HAP-1 (cell line): ENCODE results near the gene PNMA6A.
"Not testable (repeated sequence)": the region's sequence is repeated elsewhere in the genome, so short reads cannot be mapped to it uniquely, and the experiment has no call there.

Source experiments
- DNase-seq, 2 experiments: peaks; one replicate each; pipeline ENCODE4 v3.0.0-alpha.2; 2016 to 2020; ENCODE audit warnings: low spot score in 2 of 2
- H3K27me3 ChIP-seq: fragments of 250-450 bp; sonication (Bioruptor Pico); 2 replicates; pipeline ENCODE4 v1.5.1; 2020; ENCODE audit warnings: low read depth, mild to moderate bottlenecking, moderate library complexity
- H3K36me3 ChIP-seq: fragments of 250-450 bp; sonication (Bioruptor Pico); replicated peaks from 2 replicates; pipeline ENCODE4 v1.5.1; 2020; ENCODE audit warnings: mild to moderate bottlenecking
- H3K4me1 ChIP-seq: fragments of 250-450 bp; sonication (Bioruptor Pico); 2 replicates; pipeline ENCODE4 v1.5.1; 2020; ENCODE audit warnings: mild to moderate bottlenecking
- H3K4me3 ChIP-seq: fragments of 250-450 bp; sonication (Bioruptor Pico); 2 replicates; pipeline ENCODE4 v1.5.1; 2020; ENCODE audit warnings: mild to moderate bottlenecking, moderate library complexity
- H3K9me3 ChIP-seq: fragments of 250-450 bp; sonication (Bioruptor Pico); 2 replicates; pipeline ENCODE4 v1.5.1; 2020; ENCODE audit warnings: mild to moderate bottlenecking, moderate library complexity
- in situ Hi-C: fragments of 300-500 bp; cut with MboI; formaldehyde crosslinking; loops from 3 replicates; pipeline ENCODE4 v1.14.3; 2020; ENCODE audit warnings: low sequenced_read_pairs, inconsistent platforms, mixed read lengths

Gene PNMA6A

DNA sequence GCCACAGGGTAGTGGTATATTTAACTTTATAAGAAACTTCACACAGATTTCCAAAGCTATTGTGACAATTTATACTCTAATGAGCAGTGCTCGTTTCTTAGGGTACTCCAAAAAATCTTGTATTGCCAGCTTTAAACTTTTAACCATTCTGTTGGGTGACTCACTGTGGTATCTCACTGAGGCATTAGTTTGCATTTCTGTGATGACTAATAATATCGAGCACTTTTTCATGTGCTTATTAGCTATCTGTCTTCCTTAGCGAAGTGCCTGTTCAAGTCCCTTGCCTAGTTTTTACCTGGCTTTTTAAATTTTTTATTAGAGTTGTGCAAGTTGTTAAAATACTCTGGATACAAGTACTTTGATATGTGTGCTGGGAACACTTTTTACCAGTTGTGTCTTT is 10.5 kb upstream of the PNMA6A start:
- no peak for DNase-seq
- Histone ChIP-seq H3K4me1 (no peaks in the 10 kb centered on the region), H3K27me3 (no peaks in the 10 kb centered on the region), H3K4me3 (no peak overlapping the region), H3K36me3 (no peaks in the 10 kb centered on the region), H3K9me3 (no peaks in the 10 kb centered on the region)
- in situ Hi-C loops: no loop called here

DNA sequence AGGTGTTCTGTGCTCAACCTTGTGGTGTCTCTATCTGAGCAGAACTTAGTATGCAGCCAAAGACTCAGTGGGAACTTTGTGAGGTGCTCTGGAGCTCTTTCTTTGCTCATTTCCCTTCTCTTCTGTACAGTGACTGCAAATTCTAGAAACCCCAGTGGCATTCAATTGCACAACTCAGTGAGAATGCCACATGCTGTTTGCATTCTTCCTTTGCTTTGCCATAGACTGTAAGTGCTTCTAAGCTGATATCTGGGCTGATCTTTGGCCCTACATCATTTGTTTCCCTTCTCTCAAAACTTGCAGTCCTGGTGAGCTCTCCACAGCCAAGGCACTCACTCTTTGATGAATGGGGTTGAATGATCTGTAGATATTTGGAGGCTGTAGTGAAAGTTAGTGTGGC is 8.9 kb upstream of the PNMA6A start:
- no peaks in the 10 kb centered on the region for H3K27me3 ChIP-seq
- H3K4me1 ChIP-seq: no peaks in the 10 kb centered on the region
- H3K4me3 ChIP-seq: no peak overlapping the region
- no peaks in the 10 kb centered on the region for H3K9me3 ChIP-seq
- no peaks in the 10 kb centered on the region for H3K36me3 ChIP-seq
- in situ Hi-C loops: no loop called here
- no peak for DNase-seq

DNA sequence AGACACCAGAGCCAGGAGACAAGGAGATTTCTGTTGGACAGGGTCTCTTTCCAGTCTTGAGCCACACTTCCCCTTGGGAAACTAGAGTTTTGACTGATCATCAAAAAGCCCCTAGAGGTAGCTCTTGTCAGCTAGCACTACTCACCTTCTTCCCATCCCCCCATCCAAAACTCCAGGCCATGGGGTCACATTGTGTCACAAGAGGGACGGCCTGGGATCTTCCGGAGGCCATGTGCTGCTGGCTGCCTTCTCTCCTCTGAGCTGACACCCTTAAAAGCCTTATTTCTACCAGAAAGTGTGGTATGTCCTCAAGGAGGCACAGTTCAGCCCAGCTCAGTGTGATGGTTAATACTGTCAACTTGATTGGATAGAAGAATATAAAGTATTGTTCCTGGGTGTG is 8.2 kb upstream of the PNMA6A start:
- H3K4me3 ChIP-seq: no peak overlapping the region
- H3K27me3 ChIP-seq: no peaks in the 10 kb centered on the region
- no peaks in the 10 kb centered on the region for H3K4me1 ChIP-seq
- in situ Hi-C loops: no loop called here
- DNase-seq: no peak
- H3K9me3 ChIP-seq: no peaks in the 10 kb centered on the region
- H3K36me3 ChIP-seq: no peaks in the 10 kb centered on the region

- Histone ChIP-seq H3K4me1 (no peaks in the 10 kb centered on the region), H3K36me3 (no peaks in the 10 kb centered on the region), H3K4me3 (no peak overlapping the region), H3K27me3 (no peaks in the 10 kb centered on the region), H3K9me3 (no peaks in the 10 kb centered on the region)
- in situ Hi-C loops: no loop called here
- no peak for DNase-seq
Measured at GRCh38 chrX:153065389-153065788, 6.9 kb upstream of the PNMA6A start.

GRCh38 chrX:153066402-153066801 is 5.9 kb upstream of the PNMA6A start:
- H3K36me3 ChIP-seq, H3K4me3 ChIP-seq, H3K9me3 ChIP-seq, H3K4me1 ChIP-seq, H3K27me3 ChIP-seq, DNase-seq, in situ Hi-C loops: not testable (repeated sequence)

GRCh38 chrX:153073331-153073730 is 1.1 kb downstream of the PNMA6A start:
- in situ Hi-C loops, H3K27me3 ChIP-seq, H3K4me1 ChIP-seq, H3K4me3 ChIP-seq, H3K9me3 ChIP-seq, DNase-seq, H3K36me3 ChIP-seq: not testable (repeated sequence)

- Histone ChIP-seq H3K4me1 (no peaks in the 10 kb centered on the region), H3K9me3 (no peaks in the 10 kb centered on the region), H3K4me3 (no peak overlapping the region), H3K27me3 (no peaks in the 10 kb centered on the region), H3K36me3 (no peaks in the 10 kb centered on the region)
- in situ Hi-C loops: no loop called here
- no peak for DNase-seq
Measured at GRCh38 chrX:153074262-153074899, 2.1 kb downstream of the PNMA6A start.

GRCh38 chrX:153074935-153075334 is 2.7 kb downstream of the PNMA6A start:
- H3K4me1 ChIP-seq: no peaks in the 10 kb centered on the region
- H3K4me3 ChIP-seq: no peak overlapping the region
- in situ Hi-C loops: loop anchor here (25.0 kb wide), 1 partner anchor 162 kb away; no protein-coding TSS in a partner anchor
- no peak for DNase-seq
- H3K27me3 ChIP-seq: no peaks in the 10 kb centered on the region
- H3K36me3 ChIP-seq: no peaks in the 10 kb centered on the region
- no peaks in the 10 kb centered on the region for H3K9me3 ChIP-seq

DNA sequence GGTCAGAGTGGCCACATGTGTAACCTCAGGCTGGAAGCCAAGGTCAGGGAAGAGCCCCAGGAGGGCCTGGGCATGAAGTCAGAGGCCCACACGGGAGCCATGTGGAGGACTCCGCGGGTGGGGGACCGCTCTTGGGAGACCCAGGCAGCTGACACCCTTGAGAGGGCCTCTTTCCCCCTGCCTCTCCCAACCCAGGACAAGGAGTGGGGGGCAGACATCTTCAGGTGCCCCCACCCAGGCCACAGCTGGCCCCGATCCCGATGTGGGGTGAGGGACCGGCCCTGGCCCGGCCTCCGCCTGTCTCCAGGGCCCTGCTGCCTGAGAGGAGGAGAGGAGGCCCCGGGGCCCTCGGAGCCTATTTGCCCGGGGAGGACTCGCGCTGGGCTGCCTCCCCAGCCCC is 3.1 kb downstream of the PNMA6A start:
- Histone ChIP-seq H3K36me3 (no peaks in the 10 kb centered on the region), H3K4me3 (no peak overlapping the region), H3K27me3 (no peaks in the 10 kb centered on the region), H3K4me1 (no peaks in the 10 kb centered on the region), H3K9me3 (no peaks in the 10 kb centered on the region)
- DNase-seq: no peak
- in situ Hi-C loops: loop anchor here (25.0 kb wide), 1 partner anchor 162 kb away; no protein-coding TSS in a partner anchor

DNA sequence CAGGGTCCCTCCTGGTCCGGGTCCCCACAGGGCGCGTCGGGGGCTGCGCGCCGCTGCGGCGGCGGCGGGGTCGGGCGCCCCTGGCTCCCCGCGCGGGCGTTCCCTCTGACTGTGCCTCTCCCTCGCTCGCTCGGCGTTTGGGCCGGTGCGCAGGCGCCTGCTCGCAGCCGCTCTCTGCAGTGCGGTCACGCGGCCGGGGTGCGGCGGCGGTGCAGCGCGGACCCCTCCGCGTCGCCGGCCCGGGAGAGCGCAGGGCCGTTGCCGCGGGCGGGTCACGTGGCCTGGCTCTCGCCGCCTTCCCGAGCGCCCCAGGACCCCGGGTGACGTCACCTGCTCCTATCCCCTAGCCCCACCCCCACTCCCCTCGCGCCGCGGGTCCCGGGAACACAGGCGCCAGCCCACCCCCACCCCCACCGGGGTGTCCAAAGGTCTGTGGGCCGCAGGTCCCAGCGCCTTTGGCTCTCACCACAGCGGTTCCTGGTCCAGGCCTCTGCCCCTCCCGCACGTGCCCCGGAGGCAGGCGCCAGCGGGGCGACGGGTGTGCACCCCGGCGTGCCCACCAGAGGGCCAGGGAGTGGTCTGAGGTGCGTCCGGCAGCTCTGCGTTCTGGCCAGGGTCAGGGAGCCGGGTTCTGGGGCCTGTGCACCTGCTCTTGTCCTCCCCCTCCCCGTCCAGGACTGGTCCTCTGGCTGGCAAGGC is 5.3 kb downstream of the PNMA6A start:
- in situ Hi-C loops: loop anchor here (25.0 kb wide), 1 partner anchor 160 kb away; no protein-coding TSS in a partner anchor
- H3K4me1 ChIP-seq, H3K9me3 ChIP-seq, H3K36me3 ChIP-seq, DNase-seq, H3K27me3 ChIP-seq, H3K4me3 ChIP-seq: not testable (repeated sequence)

DNA sequence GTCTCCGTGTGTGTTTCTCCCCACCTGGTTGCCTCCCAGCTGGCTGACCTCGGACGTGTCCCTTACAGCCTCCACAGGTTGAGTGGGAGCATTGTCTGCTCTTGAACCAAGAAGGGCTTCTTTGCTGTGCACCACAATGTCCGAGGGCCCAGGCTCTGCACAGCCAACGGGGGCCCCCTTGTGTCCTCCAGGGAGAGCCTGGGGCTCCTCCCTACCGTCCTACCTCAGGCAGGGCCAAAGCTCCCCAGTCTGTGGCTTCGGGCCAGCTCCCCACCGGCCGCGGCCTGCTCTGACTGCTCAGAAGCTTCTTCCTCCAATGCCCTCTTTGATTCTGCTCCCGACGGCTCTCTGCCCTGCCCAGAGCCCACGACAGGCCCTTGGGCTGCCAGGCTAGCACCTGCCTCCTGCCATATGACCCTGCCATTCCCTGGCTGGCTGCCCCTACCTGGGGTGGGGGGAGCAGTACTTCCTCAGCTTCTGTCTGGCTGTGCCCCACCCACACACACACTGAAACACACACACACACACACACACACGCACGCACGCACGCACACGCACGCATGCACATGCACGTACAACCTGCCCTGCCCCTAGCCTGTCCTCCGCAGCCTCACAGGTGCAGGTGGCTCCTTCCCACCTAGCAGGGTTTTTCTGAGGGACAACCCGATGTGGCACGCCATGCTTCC is 11.1 kb downstream of the PNMA6A start:
- not testable (repeated sequence) for H3K36me3 ChIP-seq, H3K27me3 ChIP-seq, DNase-seq, H3K9me3 ChIP-seq, H3K4me1 ChIP-seq, H3K4me3 ChIP-seq
- in situ Hi-C loops: loop anchor here (25.0 kb wide), 1 partner anchor 154 kb away; no protein-coding TSS in a partner anchor

- in situ Hi-C loops: no loop called here
- no peaks in the 10 kb centered on the region for H3K27me3 ChIP-seq
- DNase-seq: no peak
Measured at GRCh38 chrX:153102418-153102817, 30.2 kb downstream of the PNMA6A start.

GRCh38 chrX:153104959-153105358 is 32.7 kb downstream of the PNMA6A start:
- H3K4me3 ChIP-seq, DNase-seq, H3K27me3 ChIP-seq, H3K4me1 ChIP-seq, H3K36me3 ChIP-seq, H3K9me3 ChIP-seq, in situ Hi-C loops: not testable (repeated sequence)

More at GRCh38 chrX:153102418-153102817, 30.2 kb downstream of the PNMA6A start:
- no peaks in the 10 kb centered on the region for H3K36me3 ChIP-seq
- H3K4me1 ChIP-seq: no peaks in the 10 kb centered on the region
- H3K9me3 ChIP-seq: no peaks in the 10 kb centered on the region
- no peak overlapping the region for H3K4me3 ChIP-seq

DNA sequence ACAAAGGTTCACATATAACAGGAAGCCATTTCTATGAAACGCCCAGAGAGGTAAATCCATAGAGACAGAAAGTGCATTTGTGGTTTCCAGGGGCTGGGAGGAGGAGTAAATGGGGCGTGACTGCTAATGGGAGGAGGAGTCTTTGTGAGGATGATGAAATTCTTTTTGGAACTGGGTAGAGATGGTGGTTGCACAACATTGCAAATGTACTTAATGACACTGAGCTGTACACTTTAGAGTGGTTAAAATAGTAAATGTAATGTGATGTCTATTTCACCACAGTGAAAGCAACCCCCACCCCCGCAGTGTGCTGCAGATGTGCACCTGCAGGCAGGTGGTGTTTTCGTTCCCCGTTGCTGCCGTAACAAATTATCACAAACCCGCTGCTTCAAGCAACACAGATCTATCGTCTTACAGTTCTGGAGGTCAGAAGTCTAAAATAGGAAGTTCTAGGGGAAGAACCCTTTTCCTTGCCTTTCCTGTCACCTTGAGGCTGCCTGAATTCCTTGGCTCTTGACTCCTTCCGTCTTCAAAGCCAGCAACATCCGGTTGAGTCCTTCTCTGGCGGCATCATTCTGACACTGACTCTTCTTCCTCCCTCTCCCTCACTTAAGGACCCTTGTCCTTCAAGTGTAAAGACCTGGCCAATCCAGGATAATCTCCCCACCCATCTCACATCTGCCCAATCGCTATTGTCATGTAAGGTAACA is 34.0 kb downstream of the PNMA6A start:
- H3K4me1 ChIP-seq, H3K4me3 ChIP-seq, H3K27me3 ChIP-seq, DNase-seq, in situ Hi-C loops, H3K36me3 ChIP-seq, H3K9me3 ChIP-seq: not testable (repeated sequence)
